Subcutaneous adipose tissue (tissue), 4 donors: ENCODE results near the gene JARID2. TPM values are rescaled to one million over a fixed set of nuclear protein-coding genes. Genes with fewer than 3 reads are reported as not detected.

ENCODE experiments used
- total RNA-seq, 4 donors: library from RNA; depleted of rRNA; stranded (reverse); fragments of >200 nt; gene quantifications; one replicate each; pipeline ENCODE4 v1.1.0, GENCODE V29; 2016
- TF ChIP-seq, protein P1 (sequence below): fragments of 450-650 bp; IDR thresholded peaks from one replicate; pipeline ENCODE4 v1.5.1; 2016; ENCODE audit warnings: low read depth, mild to moderate bottlenecking, control low read depth, antibody characterized with exemption, moderate library complexity

JARID2 gene
- total RNA-seq, 4 donors from 2014 or later: 9.8 to 17.2 (median 12.1) TPM

DNA sequence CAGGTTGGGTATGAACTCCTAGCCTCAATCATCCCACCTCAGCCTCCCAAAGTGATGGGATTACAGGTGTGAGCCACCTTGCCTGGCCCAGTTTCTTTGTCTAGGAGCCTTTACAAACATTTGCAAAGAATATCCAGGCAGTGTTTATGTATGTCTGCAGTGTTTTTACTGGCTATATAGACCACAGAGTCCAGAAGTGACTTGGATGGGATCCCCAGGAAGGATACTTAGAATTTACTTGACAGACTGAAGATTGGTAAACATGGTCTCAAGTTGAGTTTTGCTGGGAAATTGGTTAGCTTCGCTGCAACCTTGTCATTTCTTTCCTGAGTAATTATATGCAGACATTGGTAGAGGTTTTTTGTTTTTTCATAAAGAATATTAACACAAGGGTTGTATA, 23.8 kb downstream of the JARID2 start:
- TF ChIP-seq, protein P1, sequence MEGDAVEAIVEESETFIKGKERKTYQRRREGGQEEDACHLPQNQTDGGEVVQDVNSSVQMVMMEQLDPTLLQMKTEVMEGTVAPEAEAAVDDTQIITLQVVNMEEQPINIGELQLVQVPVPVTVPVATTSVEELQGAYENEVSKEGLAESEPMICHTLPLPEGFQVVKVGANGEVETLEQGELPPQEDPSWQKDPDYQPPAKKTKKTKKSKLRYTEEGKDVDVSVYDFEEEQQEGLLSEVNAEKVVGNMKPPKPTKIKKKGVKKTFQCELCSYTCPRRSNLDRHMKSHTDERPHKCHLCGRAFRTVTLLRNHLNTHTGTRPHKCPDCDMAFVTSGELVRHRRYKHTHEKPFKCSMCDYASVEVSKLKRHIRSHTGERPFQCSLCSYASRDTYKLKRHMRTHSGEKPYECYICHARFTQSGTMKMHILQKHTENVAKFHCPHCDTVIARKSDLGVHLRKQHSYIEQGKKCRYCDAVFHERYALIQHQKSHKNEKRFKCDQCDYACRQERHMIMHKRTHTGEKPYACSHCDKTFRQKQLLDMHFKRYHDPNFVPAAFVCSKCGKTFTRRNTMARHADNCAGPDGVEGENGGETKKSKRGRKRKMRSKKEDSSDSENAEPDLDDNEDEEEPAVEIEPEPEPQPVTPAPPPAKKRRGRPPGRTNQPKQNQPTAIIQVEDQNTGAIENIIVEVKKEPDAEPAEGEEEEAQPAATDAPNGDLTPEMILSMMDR: no peak

DNA sequence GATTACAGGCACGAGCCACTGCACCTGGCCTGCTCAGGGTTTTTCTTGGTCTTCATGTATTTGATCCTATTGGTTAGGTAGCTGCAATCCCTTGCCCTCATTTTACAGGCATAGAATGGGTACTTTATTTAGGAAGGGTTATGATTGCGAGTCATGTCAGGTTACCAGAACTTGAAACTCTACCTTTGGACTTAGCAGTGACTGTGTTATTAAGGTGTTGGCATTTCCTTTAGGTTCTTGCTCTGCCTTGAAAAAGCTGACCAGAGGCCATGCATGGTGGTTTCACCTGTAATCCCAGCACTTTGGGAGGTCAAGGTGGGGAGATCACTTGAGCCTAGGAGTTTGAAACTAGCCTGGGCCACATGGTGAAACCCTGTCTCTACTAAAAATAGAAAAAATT, 24.5 kb downstream of the JARID2 start:
- TF ChIP-seq, protein P1: no peak

GRCh38 chr6:15272562-15272961, 26.7 kb downstream of the JARID2 start:
- TF ChIP-seq, protein P1: no peak

GRCh38 chr6:15274692-15275387, 29.0 kb downstream of the JARID2 start:
- TF ChIP-seq, protein P1: no peak

GRCh38 chr6:15276036-15276985, 30.4 kb downstream of the JARID2 start:
- TF ChIP-seq, protein P1: no peak

GRCh38 chr6:15279047-15279661, 33.3 kb downstream of the JARID2 start:
- TF ChIP-seq, protein P1: no peak

GRCh38 chr6:15280028-15280427, 34.2 kb downstream of the JARID2 start:
- TF ChIP-seq, protein P1: no peak
